ENCODE results near the gene POLR2E. TPM values are rescaled to one million over a fixed set of nuclear protein-coding genes. Genes with fewer than 3 reads are reported as not detected.

Gene POLR2E
- total and polyA plus RNA-seq, 4 donors: 53.1 to 221 (median 156) TPM

- DNase-seq (ENCODE audit: low read depth in 4 of 6, low spot score in 6 of 6): no peak
- peaks cover 7% of the 10 kb centered on the region for H3K36me3 ChIP-seq (ENCODE audit: control insufficient read depth, insufficient read depth, low read length)
- H3K27ac ChIP-seq (ENCODE audit: low read depth, low read length): no peak overlapping the region
- WGBS (ENCODE audit: insufficient coverage): 59% methylated on average over 14 of the region's 15 CpGs
- no peaks in the 10 kb centered on the region for H3K27me3 ChIP-seq (ENCODE audit: control insufficient read depth, insufficient read depth, low read length)
- no peak overlapping the region for H3K4me3 ChIP-seq (ENCODE audit: low read depth, low read length)
- peaks cover 43% of the 10 kb centered on the region for H3K4me1 ChIP-seq (ENCODE audit: control insufficient read depth, insufficient read depth, low read length)
- H3K9me3 ChIP-seq (ENCODE audit: control insufficient read depth, insufficient read depth, low read length): no peaks in the 10 kb centered on the region
Measured at GRCh38 chr19:1098177-1099051, 3.2 kb upstream of the POLR2E start.

DNA sequence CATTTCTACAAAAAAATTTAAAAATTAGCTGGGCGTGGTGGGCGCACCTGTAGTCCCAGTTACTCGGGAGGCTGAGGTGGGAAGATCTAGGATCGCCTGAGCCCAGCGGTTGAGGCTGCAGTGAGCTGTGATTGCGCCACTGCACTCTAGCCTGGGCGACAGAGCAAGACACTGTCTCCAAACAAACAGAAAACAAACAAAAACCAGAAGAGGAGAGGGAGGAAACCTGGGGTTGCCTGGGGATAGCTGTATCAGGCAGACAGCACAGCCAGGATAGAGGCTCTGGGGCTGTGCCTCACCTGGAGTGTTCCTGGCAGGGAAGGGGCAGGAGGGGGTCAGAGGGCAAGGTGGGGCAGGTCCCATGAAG, 2.6 kb upstream of the POLR2E start:
- Histone ChIP-seq H3K4me1 (ENCODE audit: control insufficient read depth, insufficient read depth, low read length) (peaks cover 41% of the 10 kb centered on the region), H3K27me3 (ENCODE audit: control insufficient read depth, insufficient read depth, low read length) (no peaks in the 10 kb centered on the region), H3K27ac (ENCODE audit: low read depth, low read length) (no peak overlapping the region), H3K9me3 (ENCODE audit: control insufficient read depth, insufficient read depth, low read length) (no peaks in the 10 kb centered on the region), H3K4me3 (ENCODE audit: low read depth, low read length) (no peak overlapping the region), H3K36me3 (ENCODE audit: control insufficient read depth, insufficient read depth, low read length) (peaks cover 13% of the 10 kb centered on the region)
- WGBS (ENCODE audit: insufficient coverage): 87% methylated on average over 5 of the region's 7 CpGs
- DNase-seq (ENCODE audit: low read depth in 4 of 6, low spot score in 6 of 6): no peak

DNA sequence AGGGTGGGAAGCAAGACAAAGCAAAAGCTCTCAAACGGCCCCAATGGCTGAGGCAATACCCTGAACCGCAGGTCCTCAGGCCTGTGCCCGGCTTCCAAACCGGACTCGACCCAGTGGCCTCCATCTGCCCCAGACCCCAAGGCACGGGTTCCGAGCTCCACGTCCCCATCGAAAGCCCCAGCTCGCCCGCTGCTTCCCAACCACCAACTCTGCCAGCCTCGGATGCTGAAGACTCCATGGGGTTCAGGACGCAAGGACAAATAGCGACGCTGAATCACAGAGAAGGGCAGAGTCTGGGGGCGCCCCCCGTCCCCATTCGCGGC, 559 bp downstream of the POLR2E start:
- H3K27ac ChIP-seq (ENCODE audit: low read depth, low read length): no peak overlapping the region
- no peaks in the 10 kb centered on the region for H3K9me3 ChIP-seq (ENCODE audit: control insufficient read depth, insufficient read depth, low read length)
- H3K36me3 ChIP-seq (ENCODE audit: control insufficient read depth, insufficient read depth, low read length): peaks cover 45% of the 10 kb centered on the region
- under 1% methylated on average over 19 of the region's 19 CpGs for WGBS (ENCODE audit: insufficient coverage)
- peak overlapping the region; percentile 73 for H3K4me3 ChIP-seq (ENCODE audit: low read depth, low read length)
- no peak for DNase-seq (ENCODE audit: low read depth in 4 of 6, low spot score in 6 of 6)
- H3K27me3 ChIP-seq (ENCODE audit: control insufficient read depth, insufficient read depth, low read length): no peaks in the 10 kb centered on the region
- peaks cover 23% of the 10 kb centered on the region for H3K4me1 ChIP-seq (ENCODE audit: control insufficient read depth, insufficient read depth, low read length)

- peaks cover 23% of the 10 kb centered on the region for H3K4me1 ChIP-seq (ENCODE audit: control insufficient read depth, insufficient read depth, low read length)
- no peaks in the 10 kb centered on the region for H3K9me3 ChIP-seq (ENCODE audit: control insufficient read depth, insufficient read depth, low read length)
- H3K27ac ChIP-seq (ENCODE audit: low read depth, low read length): no peak overlapping the region
- peaks cover 52% of the 10 kb centered on the region for H3K36me3 ChIP-seq (ENCODE audit: control insufficient read depth, insufficient read depth, low read length)
- no peak for DNase-seq (ENCODE audit: low read depth in 4 of 6, low spot score in 6 of 6)
- H3K4me3 ChIP-seq (ENCODE audit: low read depth, low read length): peak overlapping the region; percentile 73
- WGBS (ENCODE audit: insufficient coverage): 77% methylated on average over 26 of the region's 32 CpGs
- no peaks in the 10 kb centered on the region for H3K27me3 ChIP-seq (ENCODE audit: control insufficient read depth, insufficient read depth, low read length)
Measured at GRCh38 chr19:1093811-1094553, 1.2 kb downstream of the POLR2E start.

GRCh38 chr19:1093330-1093729, 1.8 kb downstream of the POLR2E start:
- Histone ChIP-seq H3K27ac (ENCODE audit: low read depth, low read length) (no peak overlapping the region), H3K27me3 (ENCODE audit: control insufficient read depth, insufficient read depth, low read length) (no peaks in the 10 kb centered on the region), H3K9me3 (ENCODE audit: control insufficient read depth, insufficient read depth, low read length) (no peaks in the 10 kb centered on the region), H3K4me1 (ENCODE audit: control insufficient read depth, insufficient read depth, low read length) (peaks cover 23% of the 10 kb centered on the region), H3K4me3 (ENCODE audit: low read depth, low read length) (no peak overlapping the region), H3K36me3 (ENCODE audit: control insufficient read depth, insufficient read depth, low read length) (peaks cover 58% of the 10 kb centered on the region)
- no peak for DNase-seq (ENCODE audit: low read depth in 4 of 6, low spot score in 6 of 6)
- WGBS (ENCODE audit: insufficient coverage): 93% methylated on average over 14 of the region's 15 CpGs

- WGBS (ENCODE audit: insufficient coverage): 93% methylated on average over 20 of the region's 27 CpGs
- no peak for DNase-seq (ENCODE audit: low read depth in 4 of 6, low spot score in 6 of 6)
- no peak overlapping the region for H3K4me3 ChIP-seq (ENCODE audit: low read depth, low read length)
- H3K4me1 ChIP-seq (ENCODE audit: control insufficient read depth, insufficient read depth, low read length): peaks cover 23% of the 10 kb centered on the region
- H3K9me3 ChIP-seq (ENCODE audit: control insufficient read depth, insufficient read depth, low read length): no peaks in the 10 kb centered on the region
- H3K27me3 ChIP-seq (ENCODE audit: control insufficient read depth, insufficient read depth, low read length): no peaks in the 10 kb centered on the region
- H3K36me3 ChIP-seq (ENCODE audit: control insufficient read depth, insufficient read depth, low read length): peaks cover 75% of the 10 kb centered on the region
- H3K27ac ChIP-seq (ENCODE audit: low read depth, low read length): no peak overlapping the region
Measured at GRCh38 chr19:1091544-1092175, 3.5 kb downstream of the POLR2E start.

- no peak for DNase-seq (ENCODE audit: low read depth in 4 of 6, low spot score in 6 of 6)
- peaks cover 22% of the 10 kb centered on the region for H3K4me1 ChIP-seq (ENCODE audit: control insufficient read depth, insufficient read depth, low read length)
- no peak overlapping the region for H3K4me3 ChIP-seq (ENCODE audit: low read depth, low read length)
- WGBS (ENCODE audit: insufficient coverage): 95% methylated on average over 38 of the region's 38 CpGs
- no peaks in the 10 kb centered on the region for H3K9me3 ChIP-seq (ENCODE audit: control insufficient read depth, insufficient read depth, low read length)
- peaks cover 82% of the 10 kb centered on the region for H3K36me3 ChIP-seq (ENCODE audit: control insufficient read depth, insufficient read depth, low read length)
- H3K27ac ChIP-seq (ENCODE audit: low read depth, low read length): no peak overlapping the region
- no peaks in the 10 kb centered on the region for H3K27me3 ChIP-seq (ENCODE audit: control insufficient read depth, insufficient read depth, low read length)
Measured at GRCh38 chr19:1090731-1091543, 4.2 kb downstream of the POLR2E start.

GRCh38 chr19:1089891-1090290, 5.3 kb downstream of the POLR2E start:
- Histone ChIP-seq H3K36me3 (ENCODE audit: control insufficient read depth, insufficient read depth, low read length) (peaks cover 90% of the 10 kb centered on the region), H3K9me3 (ENCODE audit: control insufficient read depth, insufficient read depth, low read length) (no peaks in the 10 kb centered on the region), H3K27ac (ENCODE audit: low read depth, low read length) (no peak overlapping the region), H3K27me3 (ENCODE audit: control insufficient read depth, insufficient read depth, low read length) (no peaks in the 10 kb centered on the region), H3K4me3 (ENCODE audit: low read depth, low read length) (no peak overlapping the region), H3K4me1 (ENCODE audit: control insufficient read depth, insufficient read depth, low read length) (peaks cover 16% of the 10 kb centered on the region)
- WGBS (ENCODE audit: insufficient coverage): 88% methylated on average over 10 of the region's 22 CpGs
- DNase-seq (ENCODE audit: low read depth in 4 of 6, low spot score in 6 of 6): no peak

DNA sequence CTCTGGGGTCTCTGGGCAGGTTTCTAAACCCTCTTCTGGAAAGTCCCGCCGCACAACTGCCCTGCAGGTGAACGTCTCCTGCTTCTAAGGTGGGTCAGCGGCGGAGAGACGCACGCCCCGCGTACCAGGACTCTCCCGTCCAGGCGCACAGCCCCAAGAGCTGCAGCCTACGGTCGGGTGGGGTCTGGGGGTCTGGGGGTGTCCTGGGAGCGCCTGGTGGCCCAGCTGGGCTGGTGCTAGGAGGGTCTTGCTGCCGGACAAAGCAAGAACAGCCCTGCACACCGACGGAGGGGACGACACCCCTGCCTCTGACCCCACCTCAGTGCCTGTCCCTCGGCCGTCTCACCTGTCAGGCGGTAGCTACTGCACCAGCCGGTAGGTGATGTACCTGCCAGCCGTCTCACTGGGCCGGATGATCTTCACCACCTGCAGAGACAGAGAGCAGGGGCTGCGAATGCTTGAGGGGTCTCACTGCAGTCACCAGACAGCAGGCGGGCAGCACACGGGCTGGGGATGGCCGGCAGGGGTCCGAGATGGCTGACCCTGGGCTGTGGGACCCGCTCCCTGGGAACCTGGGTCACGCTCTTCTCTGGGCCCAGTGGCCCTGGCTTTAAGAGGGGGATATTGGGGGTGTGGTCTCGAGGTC, 5.9 kb downstream of the POLR2E start:
- Histone ChIP-seq H3K4me1 (ENCODE audit: control insufficient read depth, insufficient read depth, low read length) (peaks cover 12% of the 10 kb centered on the region), H3K36me3 (ENCODE audit: control insufficient read depth, insufficient read depth, low read length) (peaks cover 93% of the 10 kb centered on the region), H3K4me3 (ENCODE audit: low read depth, low read length) (no peak overlapping the region), H3K27ac (ENCODE audit: low read depth, low read length) (no peak overlapping the region), H3K9me3 (ENCODE audit: control insufficient read depth, insufficient read depth, low read length) (no peaks in the 10 kb centered on the region), H3K27me3 (ENCODE audit: control insufficient read depth, insufficient read depth, low read length) (no peaks in the 10 kb centered on the region)
- no peak for DNase-seq (ENCODE audit: low read depth in 4 of 6, low spot score in 6 of 6)
- WGBS (ENCODE audit: insufficient coverage): 93% methylated on average over 29 of the region's 32 CpGs

Data from spinal cord (tissue), 10 donors.